HEK293T (cell line): ENCODE results near the gene ACSL5.

Source experiments
- CTCF ChIA-PET: fragments of 350-600 bp; formaldehyde crosslinking; extraction: SDS; loops from one replicate; lab custom pipeline; 2021; ENCODE audit warnings: antibody characterized with exemption, inconsistent platforms; lab: Yijun Ruan, JAX
- POLR2A ChIA-PET: fragments of 350-600 bp; formaldehyde crosslinking; extraction: SDS; loops from one replicate; lab custom pipeline; 2020; ENCODE audit warnings: antibody characterized with exemption, inconsistent platforms; lab: Yijun Ruan, JAX
- DNase-seq: peaks from one replicate; pipeline ENCODE4 v3.0.0; 2012; ENCODE audit warnings: mixed read lengths; ENCODE audit errors: extremely low spot score
- ARNT ChIP-seq: fragments of 450-650 bp; IDR thresholded peaks from 2 replicates; pipeline ENCODE4 v1.6.1; 2017; ENCODE audit warnings: mild to moderate bottlenecking
- BHLHE40 ChIP-seq: fragments of 450-650 bp; IDR thresholded peaks from 2 replicates; pipeline ENCODE4 v1.6.1; 2016; ENCODE audit warnings: mild to moderate bottlenecking, moderate library complexity, borderline replicate concordance
- CTBP1 ChIP-seq: fragments of 450-650 bp; IDR thresholded peaks from 2 replicates; pipeline ENCODE4 v1.6.1; 2016; ENCODE audit warnings: borderline replicate concordance
- ELF4 ChIP-seq: fragments of 450-650 bp; IDR thresholded peaks from 2 replicates; pipeline ENCODE4 v1.6.1; 2017; ENCODE audit warnings: antibody characterized with exemption
- FOXA1 ChIP-seq: fragments of 450-650 bp; IDR thresholded peaks from 2 replicates; pipeline ENCODE4 v1.6.1; 2016; ENCODE audit warnings: mild to moderate bottlenecking
- FOXK2 ChIP-seq: fragments of 450-650 bp; IDR thresholded peaks from 2 replicates; pipeline ENCODE4 v1.6.1; 2016; ENCODE audit warnings: mild to moderate bottlenecking
- FOXM1 ChIP-seq: fragments of 450-650 bp; IDR thresholded peaks from 2 replicates; pipeline ENCODE4 v1.6.1; 2017; ENCODE audit warnings: mild to moderate bottlenecking, borderline replicate concordance
- HDGF ChIP-seq: fragments of 450-650 bp; IDR thresholded peaks from 2 replicates; pipeline ENCODE4 v1.6.1; 2017; ENCODE audit warnings: antibody characterized with exemption, borderline replicate concordance
- L3MBTL2 ChIP-seq: fragments of 450-650 bp; conservative IDR thresholded peaks from 2 replicates; pipeline ENCODE4 v1.6.1; 2016; ENCODE audit warnings: mild to moderate bottlenecking
- LEF1 ChIP-seq: fragments of 450-650 bp; IDR thresholded peaks from 2 replicates; pipeline ENCODE4 v1.6.1; 2017; ENCODE audit warnings: mild to moderate bottlenecking, borderline replicate concordance
- NFRKB ChIP-seq: fragments of 450-650 bp; IDR thresholded peaks from 2 replicates; pipeline ENCODE4 v1.6.1; 2016; ENCODE audit warnings: mild to moderate bottlenecking, moderate library complexity
- PKNOX1 ChIP-seq: fragments of 450-650 bp; IDR thresholded peaks from 2 replicates; pipeline ENCODE4 v1.6.1; 2016
- SP1 ChIP-seq: fragments of 450-650 bp; IDR thresholded peaks from 2 replicates; pipeline ENCODE4 v1.6.1; 2017
- SUZ12 ChIP-seq: fragments of 450-650 bp; IDR thresholded peaks from 2 replicates; pipeline ENCODE4 v1.6.1; 2016; ENCODE audit warnings: mild to moderate bottlenecking
- TARDBP ChIP-seq: fragments of 450-650 bp; IDR thresholded peaks from 2 replicates; pipeline ENCODE4 v1.6.1; 2016
- ZNF384 ChIP-seq: fragments of 450-650 bp; IDR thresholded peaks from 2 replicates; pipeline ENCODE4 v1.6.1; 2016

Gene ACSL5

DNA sequence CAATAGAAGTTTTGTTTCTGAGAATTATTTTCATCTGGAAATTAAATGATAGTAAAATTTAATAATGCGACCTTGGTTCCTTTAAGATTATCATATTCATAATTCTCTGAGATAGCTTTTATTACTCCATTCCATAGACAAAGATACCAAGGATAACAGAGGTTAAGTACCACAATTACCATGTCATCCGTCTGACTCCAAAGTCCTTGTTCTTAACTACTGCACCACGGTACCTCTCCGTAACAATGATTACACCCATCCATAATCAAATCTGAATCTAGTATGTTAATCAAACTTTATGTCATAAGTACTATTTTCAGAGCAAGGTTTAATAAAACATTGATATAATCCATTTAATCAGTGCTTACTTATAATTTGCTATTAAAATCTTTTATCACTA, 64.4 kb downstream of the ACSL5 start:
- no peak for DNase-seq
- ChIA-PET POLR2A (no interaction called here), CTCF (no interaction called here)
- TF ChIP-seq L3MBTL2 (no peak), SP1 (no peak), FOXM1 (no peak), ARNT (no peak), HDGF (no peak), ELF4 (no peak), CTBP1 (no peak), NFRKB (no peak), PKNOX1 (no peak), BHLHE40 (no peak), SUZ12 (no peak), ZNF384 (no peak), FOXA1 (no peak), LEF1 (no peak), FOXK2 (no peak)

DNA sequence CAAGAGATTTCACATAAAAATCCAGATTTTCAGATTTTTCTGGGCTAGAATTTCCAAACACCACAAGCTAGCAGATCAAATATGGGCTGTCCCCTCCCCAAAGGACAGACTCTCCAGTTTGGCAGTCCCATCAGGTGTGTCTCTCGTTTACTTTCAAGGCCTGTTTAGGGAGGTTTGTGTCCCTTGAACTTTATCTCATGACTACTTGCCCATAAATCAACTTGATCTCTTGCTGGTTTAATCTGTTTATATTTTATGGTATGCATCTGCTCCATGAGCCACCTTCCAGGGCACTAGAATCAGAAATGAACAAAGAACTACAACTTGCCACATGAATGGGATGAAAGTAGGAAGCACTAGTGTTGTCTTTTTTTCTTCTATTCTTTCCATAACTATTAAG, 67.6 kb downstream of the ACSL5 start:
- ChIA-PET CTCF (no interaction called here), POLR2A (no interaction called here)
- no peak for TF ChIP-seq LEF1
- no peak for TF ChIP-seq ARNT
- TF ChIP-seq SP1 = no peak
- DNase-seq = no peak

DNA sequence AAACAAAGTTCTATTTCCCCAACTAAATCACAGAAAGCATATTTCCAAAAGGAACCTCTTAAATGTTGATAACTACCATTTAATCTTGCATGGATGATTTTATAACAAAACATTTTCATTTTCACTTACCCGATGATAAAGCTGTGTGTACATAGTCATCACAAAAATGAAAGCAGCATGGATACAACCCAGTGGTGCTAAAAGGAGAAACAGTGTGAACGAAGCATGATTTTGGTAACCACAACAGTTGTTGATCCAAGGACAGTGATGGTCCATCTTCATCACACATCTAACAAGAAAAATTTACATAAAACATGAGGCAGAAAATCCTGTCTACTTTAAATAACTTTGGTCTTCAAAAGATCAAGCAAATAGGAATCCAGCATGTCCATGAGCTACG, 68.1 kb downstream of the ACSL5 start:
- ChIA-PET CTCF (no interaction called here), POLR2A (no interaction called here)
- TF ChIP-seq ZNF384 (no peak), SP1 (no peak), FOXM1 (no peak), L3MBTL2 (no peak), PKNOX1 (no peak), SUZ12 (no peak)
- no peak for DNase-seq

GRCh38 chr10:112446055-112446854, 72.3 kb downstream of the ACSL5 start:
- no peak for TF ChIP-seq ZNF384
- TF ChIP-seq NFRKB = no peak
- TF ChIP-seq ARNT = no peak
- TF ChIP-seq BHLHE40 = no peak
- TF ChIP-seq LEF1 = no peak
- TF ChIP-seq FOXK2 = no peak
- TF ChIP-seq ELF4 = no peak
- no peak for TF ChIP-seq FOXM1
- no peak for TF ChIP-seq FOXA1
- TF ChIP-seq TARDBP = no peak
- TF ChIP-seq CTBP1 = no peak
- no peak for TF ChIP-seq PKNOX1
- no peak for TF ChIP-seq SP1
- TF ChIP-seq L3MBTL2 = no peak
- TF ChIP-seq SUZ12 = no peak
- TF ChIP-seq HDGF = no peak
- ChIA-PET CTCF (interaction anchor here (1.1 to 1.2 kb wide), 2 partner anchors 10 to 104 kb away, joined by 3 read pairs; no protein-coding TSS in a partner anchor), POLR2A (interaction anchor here (1.1 to 1.6 kb wide), 5 partner anchors 13 to 114 kb away, joined by 3 to 8 read pairs (median 4); no protein-coding TSS in a partner anchor)
- DNase-seq = peak; percentile 18

- TF ChIP-seq FOXM1 (no peak), ARNT (no peak), NFRKB (peak; percentile 75), SUZ12 (no peak), TARDBP (peak; percentile 52; the same call in 1 of the 2 replicates), L3MBTL2 (0 out of 2 replicates have a peak, but pooled peaks have one; percentile 26), SP1 (no peak), ZNF384 (no peak), BHLHE40 (no peak), HDGF (no peak), CTBP1 (peak; percentile 87), FOXK2 (no peak), ELF4 (peak; percentile 94), FOXA1 (no peak), PKNOX1 (peak; percentile 35; the same call in 1 of the 2 replicates), LEF1 (0 out of 2 replicates have a peak, but pooled peaks have one; percentile 80)
- CTCF ChIA-PET = interaction anchor here (1.1 to 1.2 kb wide), 2 partner anchors 10 to 103 kb away, joined by 3 read pairs; no protein-coding TSS in a partner anchor
- DNase-seq = peak; percentile 90
- POLR2A ChIA-PET = interaction anchor here (0.8 to 1.6 kb wide), 7 partner anchors 10 to 114 kb away, joined by 3 to 8 read pairs (median 4); no protein-coding TSS in a partner anchor
These were observed 73.1 kb downstream of the ACSL5 start, which contains the start of the genes VTI1A and ZDHHC6 for GRCh38 chr10:112446855-112447619. VTI1A (plus strand) TSS chr10:112447215; CDS start chr10:112447374, 159 bp downstream. ZDHHC6 (minus strand) TSS chr10:112446914; CDS start chr10:112445436, 1,478 bp downstream.
